ENCODE data around the gene GPC5. TPM values are rescaled to one million over a fixed set of nuclear protein-coding genes. Genes with fewer than 3 reads are reported as not detected.
"Not testable (repeated sequence)": the region's sequence is repeated elsewhere in the genome, so short reads cannot be mapped to it uniquely, and the experiment has no call there.

GPC5 gene
- total and polyA plus RNA-seq, 9 of the 15 experiments (the other 6 are each of a cell fraction or from before 2014, with no cell fraction given): 0.18 to 0.27 TPM; not detected in 7

DNA sequence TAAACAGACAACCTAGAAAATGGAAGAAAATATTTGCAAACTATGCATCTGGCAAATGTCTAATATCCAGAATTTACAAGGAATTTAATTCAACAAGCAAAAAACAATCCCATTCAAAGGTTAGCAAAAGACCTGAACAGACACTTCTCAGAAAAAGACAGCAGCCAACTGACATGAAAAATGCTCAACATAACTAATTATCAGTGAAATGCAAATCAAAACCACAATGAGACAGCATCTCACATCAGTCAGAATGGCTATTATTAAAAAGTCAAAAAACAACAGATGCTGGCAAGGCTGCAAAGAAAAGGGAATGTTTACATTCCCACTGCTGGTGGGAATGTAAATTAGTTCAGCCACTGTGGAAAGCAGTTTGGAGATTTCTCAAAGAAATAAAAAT, 1500.5 kb downstream of the GPC5 start:
- ATAC-seq; H3K27ac ChIP-seq (ENCODE audit: extremely low read depth, low read depth, low read length); H3K4me3 ChIP-seq; CTCF ChIA-PET (ENCODE audit: low intra/inter-chr PET ratio); DNase-seq (ENCODE audit: extremely low read depth in 1 of 4, low spot score in 3 of 4); FAIRE-seq; H3K9ac ChIP-seq (ENCODE audit: insufficient read depth in 1 of 2, low read depth in 2 of 2, low read length in 2 of 2); POLR2A ChIA-PET; H3K9me1 ChIP-seq (ENCODE audit: control insufficient read depth, insufficient read depth, low read length); H4K20me1 ChIP-seq (replicated peaks; ENCODE audit: control insufficient read depth, insufficient read depth, low read length); H3K4me1 ChIP-seq (replicated peaks in 1 of 2; ENCODE audit: control insufficient read depth in 2 of 2, insufficient read depth in 2 of 2, low read length in 2 of 2); in situ Hi-C loops (cut with MboI); H3K36me3 ChIP-seq (ENCODE audit: control insufficient read depth, insufficient read depth, low read length); H3K9me3 ChIP-seq (replicated peaks; ENCODE audit: control insufficient read depth, insufficient read depth, low read depth, low read length); H3K27me3 ChIP-seq (ENCODE audit: control insufficient read depth in 2 of 2, insufficient read depth in 2 of 2, low read length in 2 of 2); BruUV-seq (replicated peaks); intact Hi-C loops (cut with micrococcal nuclease); H2AFZ ChIP-seq (ENCODE audit: low read depth, low read length); H3K4me2 ChIP-seq (ENCODE audit: insufficient read depth, low read length); H3K79me2 ChIP-seq (ENCODE audit: control insufficient read depth, insufficient read depth, low read length): not testable (repeated sequence)

GRCh38 chr13:92900446-92900845, 1502.0 kb downstream of the GPC5 start:
- intact Hi-C loops (cut with micrococcal nuclease): no loop called here
- Histone ChIP-seq H3K9ac (ENCODE audit: insufficient read depth in 1 of 2, low read depth in 2 of 2, low read length in 2 of 2) (no peak overlapping the region), H3K4me1 (replicated peaks in 1 of 2; ENCODE audit: control insufficient read depth in 2 of 2, insufficient read depth in 2 of 2, low read length in 2 of 2) (no peaks in the 10 kb centered on the region), H3K79me2 (ENCODE audit: control insufficient read depth, insufficient read depth, low read length) (no peaks in the 10 kb centered on the region), H3K36me3 (ENCODE audit: control insufficient read depth, insufficient read depth, low read length) (no peaks in the 10 kb centered on the region), H3K9me1 (ENCODE audit: control insufficient read depth, insufficient read depth, low read length) (no peaks in the 10 kb centered on the region), H3K9me3 (replicated peaks; ENCODE audit: control insufficient read depth, insufficient read depth, low read depth, low read length) (no peaks in the 10 kb centered on the region), H3K27ac (ENCODE audit: extremely low read depth, low read depth, low read length) (no peak overlapping the region), H3K4me2 (ENCODE audit: insufficient read depth, low read length) (no peak overlapping the region), H4K20me1 (replicated peaks; ENCODE audit: control insufficient read depth, insufficient read depth, low read length) (no peaks in the 10 kb centered on the region), H3K27me3 (ENCODE audit: control insufficient read depth in 2 of 2, insufficient read depth in 2 of 2, low read length in 2 of 2) (no peaks in the 10 kb centered on the region), H2AFZ (ENCODE audit: low read depth, low read length) (no peak overlapping the region), H3K4me3 (no peak overlapping the region)
- FAIRE-seq (no peak), DNase-seq (ENCODE audit: extremely low read depth in 1 of 4, low spot score in 3 of 4) (no peak), ATAC-seq (no peak)
- POLR2A ChIA-PET: no interaction called here
- CTCF ChIA-PET (ENCODE audit: low intra/inter-chr PET ratio): no interaction called here
- no TSS peak for BruUV-seq (replicated peaks)
- in situ Hi-C loops (cut with MboI): no loop called here
- 0% methylated on average over 3 of the region's 3 CpGs for WGBS (ENCODE audit: insufficient coverage, low coverage, missing lambda C conversion rate)
- TF ChIP-seq DACH1 (IDR thresholded peaks at IDR 0.05; ENCODE audit: partially characterized antibody) (no peak), CBX1 (IDR thresholded peaks at IDR 0.05; ENCODE audit: low read depth) (no peak), SMAD1 (IDR thresholded peaks at IDR 0.05; ENCODE audit: low read depth, low read length, partially characterized antibody) (no peak), KHSRP (IDR thresholded peaks at IDR 0.05) (no peak), ZNF518B (CRISPR knock-in tag; IDR thresholded peaks at IDR 0.05) (no peak)
- TF ChIP-seq, protein P1, sequence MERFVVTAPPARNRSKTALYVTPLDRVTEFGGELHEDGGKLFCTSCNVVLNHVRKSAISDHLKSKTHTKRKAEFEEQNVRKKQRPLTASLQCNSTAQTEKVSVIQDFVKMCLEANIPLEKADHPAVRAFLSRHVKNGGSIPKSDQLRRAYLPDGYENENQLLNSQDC (CRISPR knock-in tag; IDR thresholded peaks at IDR 0.05): no peak
